GM23248 (cell line): ENCODE results near the gene MIOS. TPM values are rescaled to one million over a fixed set of nuclear protein-coding genes. Genes with fewer than 3 reads are reported as not detected.
"Not testable (repeated sequence)": the region's sequence is repeated elsewhere in the genome, so short reads cannot be mapped to it uniquely, and the experiment has no call there.

Experiments used
- DNase-seq: peaks from one replicate; pipeline ENCODE4 v3.0.0-alpha.2; 2015
- H2AFZ ChIP-seq: fragments of 200-600 bp; sonication (generic); 2 replicates; pipeline ENCODE4 v1.6.1; 2016; ENCODE audit warnings: antibody characterized with exemption
- H3F3A ChIP-seq: fragments of 200-600 bp; sonication (generic); 2 replicates; pipeline ENCODE4 v1.6.1; 2016; ENCODE audit warnings: mild to moderate bottlenecking, antibody characterized with exemption, mixed run types; ENCODE audit not compliant: insufficient read depth
- H3K27ac ChIP-seq: fragments of 200-600 bp; sonication (generic); 2 replicates; pipeline ENCODE4 v1.5.1; 2016; ENCODE audit warnings: mild to moderate bottlenecking
- H3K27me3 ChIP-seq: fragments of 200-600 bp; sonication (generic); replicated peaks from 2 replicates; pipeline ENCODE4 v1.6.1; 2016; ENCODE audit warnings: mild to moderate bottlenecking; ENCODE audit not compliant: insufficient read depth
- H3K36me3 ChIP-seq: fragments of 200-600 bp; sonication (generic); 2 replicates; pipeline ENCODE4 v1.6.1; 2016; ENCODE audit warnings: low read depth, mild to moderate bottlenecking
- H3K4me1 ChIP-seq: fragments of 200-600 bp; sonication (generic); 2 replicates; pipeline ENCODE4 v1.6.1; 2016; ENCODE audit warnings: mild to moderate bottlenecking; ENCODE audit not compliant: insufficient read depth
- H3K4me2 ChIP-seq: fragments of 200-600 bp; sonication (generic); one replicate; pipeline ENCODE4 v1.6.1; 2016; ENCODE audit warnings: mild to moderate bottlenecking; ENCODE audit not compliant: unreplicated experiment
- H3K4me3 ChIP-seq: fragments of 200-600 bp; sonication (generic); 2 replicates; pipeline ENCODE4 v1.5.1; 2016; ENCODE audit warnings: mild to moderate bottlenecking
- H3K79me2 ChIP-seq: fragments of 200-600 bp; sonication (generic); 2 replicates; pipeline ENCODE4 v1.6.1; 2016; ENCODE audit warnings: mild to moderate bottlenecking; ENCODE audit not compliant: insufficient read depth
- H3K9ac ChIP-seq: fragments of 200-600 bp; sonication (generic); 2 replicates; pipeline ENCODE4 v1.6.1; 2016; ENCODE audit warnings: mild to moderate bottlenecking
- H3K9me2 ChIP-seq: fragments of 200-600 bp; sonication (generic); 2 replicates; pipeline ENCODE4 v1.6.1; 2016; ENCODE audit warnings: mixed run types, mild to moderate bottlenecking, moderate library complexity; ENCODE audit not compliant: insufficient read depth
- H3K9me3 ChIP-seq: fragments of 200-600 bp; sonication (generic); one replicate; pipeline ENCODE4 v1.6.1; 2017; ENCODE audit warnings: low read depth
- H4K20me1 ChIP-seq: fragments of 200-600 bp; sonication (generic); 2 replicates; pipeline ENCODE4 v1.6.0; 2016; ENCODE audit not compliant: insufficient read depth
- EZH2 ChIP-seq: fragments of 200-600 bp; sonication (generic); IDR thresholded peaks from 2 replicates; pipeline ENCODE4 v1.6.1; 2018; ENCODE audit warnings: antibody characterized with exemption, mild to moderate bottlenecking; ENCODE audit not compliant: insufficient read depth, poor library complexity, severe bottlenecking
- EZH2phosphoT487 ChIP-seq: fragments of 200-600 bp; sonication (generic); IDR thresholded peaks from 2 replicates; pipeline ENCODE4 v1.6.1; 2018; ENCODE audit warnings: antibody characterized with exemption, moderate library complexity, mild to moderate bottlenecking, low read depth; ENCODE audit not compliant: insufficient read depth
- WGBS, 2 experiments: methylation state at CpG; one replicate each; pipeline ENCODE4 v1.1.6; 2015 to 2017; ENCODE audit warnings: low lambda C conversion rate in 2 of 2, low coverage in 1 of 2; ENCODE audit errors: missing lambda C conversion rate in 2 of 2; 5-methylcytosine and 5-hydroxymethylcytosine counted together
- in situ Hi-C: fragments of 300-500 bp; cut with MboI; formaldehyde crosslinking; loops from 2 replicates; pipeline ENCODE4 v1.15.0; 2020
- polyA plus RNA-seq: library from polyadenylated mRNA; unstranded; fragments of >200 nt; fragmentation: Nextera tagmentation; extraction: Ambion mirVana; gene quantifications from 2 replicates; pipeline ENCODE4 v1.2.1, GENCODE V29; 2016
- total RNA-seq: library from RNA; depleted of rRNA; stranded (reverse); fragments of >200 nt; shearing (Covaris generic); gene quantifications from 2 replicates; pipeline ENCODE4 v1.2.3, GENCODE V29; 2014; rRNA removed

MIOS gene
- total and polyA plus RNA-seq, 2 experiments from 2014 or later: 13.3 to 29.7 TPM

GRCh38 chr7:7654964-7655715, 88.5 kb downstream of the MIOS start:
- no peaks in the 10 kb centered on the region for H3K27me3 ChIP-seq
- H3K4me1 ChIP-seq: no peaks in the 10 kb centered on the region
- H3K36me3 ChIP-seq: no peaks in the 10 kb centered on the region
- H3K79me2 ChIP-seq: peaks cover 6% of the 10 kb centered on the region; the same call in 1 of the 2 replicates
- no peak overlapping the region for H3K4me3 ChIP-seq
- no peak overlapping the region for H3K9ac ChIP-seq
- H3K9me3 ChIP-seq: no peaks in the 10 kb centered on the region
- H4K20me1 ChIP-seq: no peaks in the 10 kb centered on the region
- no peak overlapping the region for H3K27ac ChIP-seq
- no peak overlapping the region for H2AFZ ChIP-seq
- TF ChIP-seq EZH2phosphoT487: no peak
- no peak for TF ChIP-seq EZH2
- no peaks in the 10 kb centered on the region; the same call in 1 of the 2 replicates for H3F3A ChIP-seq
- no peak overlapping the region for H3K4me2 ChIP-seq
- in situ Hi-C loops: no loop called here
- no peaks in the 10 kb centered on the region for H3K9me2 ChIP-seq
- 66 to 68% methylated on average over 4 of the region's 4 CpGs for whole genome bisulfite sequencing, 2 experiments
- DNase-seq: no peak

DNA sequence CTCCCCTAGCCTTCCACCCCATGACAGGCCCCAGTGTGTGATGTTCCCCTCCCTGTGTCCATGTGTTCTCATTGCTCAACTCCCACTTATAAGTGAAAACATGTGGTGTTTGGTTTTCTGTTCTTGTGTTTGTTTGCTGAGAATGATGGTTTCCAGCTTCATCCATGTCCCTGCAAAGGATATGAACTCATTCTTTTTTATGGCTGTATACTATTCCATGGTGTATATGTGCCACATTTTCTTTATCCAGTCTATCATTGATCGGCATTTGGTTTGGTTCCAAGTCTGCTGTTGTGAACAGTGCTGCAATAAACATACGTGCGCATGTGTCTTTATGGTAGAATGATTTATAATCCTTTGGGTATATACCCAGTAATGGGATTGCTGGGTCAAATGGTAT, 89.8 kb downstream of the MIOS start:
- in situ Hi-C loops, H4K20me1 ChIP-seq, H3K27ac ChIP-seq, H2AFZ ChIP-seq, H3K27me3 ChIP-seq, DNase-seq, H3K9me3 ChIP-seq, H3K9me2 ChIP-seq, H3K4me1 ChIP-seq, H3K4me3 ChIP-seq, H3K4me2 ChIP-seq, H3K36me3 ChIP-seq, H3K9ac ChIP-seq, H3K79me2 ChIP-seq, H3F3A ChIP-seq: not testable (repeated sequence)
- 66 to 75% methylated on average over 3 of the region's 3 CpGs for WGBS, 2 experiments

Other genes starting within 250 kb of the MIOS start
- not detected in 2 replicates for gene COL28A1, start 31.0 kb upstream of the MIOS start, total RNA-seq
- not detected in 2 replicates for gene COL28A1, start 31.0 kb upstream of the MIOS start, polyA plus RNA-seq
- 11.8 and 15.6 TPM in 2 replicates for gene UMAD1, start 73.9 kb downstream of the MIOS start, total RNA-seq
- gene UMAD1, start 73.9 kb downstream of the MIOS start, polyA plus RNA-seq: 18.6 and 18.7 TPM in 2 replicates
- gene RPA3, start 151.7 kb downstream of the MIOS start, total RNA-seq: 5.8 and 16.3 TPM in 2 replicates
- 71.8 and 78.7 TPM in 2 replicates for gene RPA3, start 151.7 kb downstream of the MIOS start, polyA plus RNA-seq